ENCODE results near the gene CYP2S1. TPM values are rescaled to one million over a fixed set of nuclear protein-coding genes. Genes with fewer than 3 reads are reported as not detected.
"Not testable (repeated sequence)": the region's sequence is repeated elsewhere in the genome, so short reads cannot be mapped to it uniquely, and the experiment has no call there.

CYP2S1 gene
- total RNA-seq, result 2.2 and 3.1 TPM in 2 replicates

- DNase-seq (ENCODE audit: low read depth), result no peak
Measured at GRCh38 chr19:41192574-41193429, at the start of gene CYP2S1. TSS of gene CYP2S1 (plus strand) at chr19:41193219. CDS start at chr19:41193265, 46 bp downstream.

GRCh38 chr19:41144403-41144802 is 48.6 kb upstream of the CYP2S1 start:
- peak; percentile 66 for DNase-seq (ENCODE audit: low read depth)

- no peak for DNase-seq (ENCODE audit: low read depth)
Measured at GRCh38 chr19:41149831-41150230, 43.2 kb upstream of the CYP2S1 start.

- not testable (repeated sequence) for DNase-seq (ENCODE audit: low read depth)
Measured at GRCh38 chr19:41150986-41151385, 42.0 kb upstream of the CYP2S1 start.

GRCh38 chr19:41154060-41154459 is 39.0 kb upstream of the CYP2S1 start:
- no peak for DNase-seq (ENCODE audit: low read depth)

GRCh38 chr19:41156207-41156606 is 36.8 kb upstream of the CYP2S1 start:
- DNase-seq (ENCODE audit: low read depth), result no peak

- no peak for DNase-seq (ENCODE audit: low read depth)
Measured at GRCh38 chr19:41159881-41160280, 33.1 kb upstream of the CYP2S1 start.

- DNase-seq (ENCODE audit: low read depth), result no peak
Measured at GRCh38 chr19:41161903-41162302, 31.1 kb upstream of the CYP2S1 start.

GRCh38 chr19:41166944-41167804 is 25.8 kb upstream of the CYP2S1 start:
- DNase-seq (ENCODE audit: low read depth), result no peak

GRCh38 chr19:41172297-41173164 is 20.5 kb upstream of the CYP2S1 start:
- DNase-seq (ENCODE audit: low read depth), result no peak

- DNase-seq (ENCODE audit: low read depth), result no peak
Measured at GRCh38 chr19:41174297-41174928, 18.6 kb upstream of the CYP2S1 start.

- DNase-seq (ENCODE audit: low read depth), result peak; percentile 94
Measured at GRCh38 chr19:41175801-41176777, 16.9 kb upstream of the CYP2S1 start.

- DNase-seq (ENCODE audit: low read depth), result not testable (repeated sequence)
Measured at GRCh38 chr19:41180173-41180572, 12.8 kb upstream of the CYP2S1 start.

- no peak for DNase-seq (ENCODE audit: low read depth)
Measured at GRCh38 chr19:41186971-41187883, 5.8 kb upstream of the CYP2S1 start.

- DNase-seq (ENCODE audit: low read depth), result no peak
Measured at GRCh38 chr19:41187884-41188279, 5.1 kb upstream of the CYP2S1 start.

GRCh38 chr19:41189425-41190065 is 3.5 kb upstream of the CYP2S1 start:
- DNase-seq (ENCODE audit: low read depth), result no peak

GRCh38 chr19:41193430-41194156 is 574 bp downstream of the CYP2S1 start:
- no peak for DNase-seq (ENCODE audit: low read depth)

- DNase-seq (ENCODE audit: low read depth), result no peak
Measured at GRCh38 chr19:41194157-41194552, 1.1 kb downstream of the CYP2S1 start.

All from renal cortical epithelial cell (primary cell).